H1 (cell line): ENCODE data around the gene HCK. TPM values are rescaled to one million over a fixed set of nuclear protein-coding genes. Genes with fewer than 3 reads are reported as not detected.

Experiments used
- POLR2A ChIP-seq, 2 experiments: IDR thresholded peaks; 1 replicate in 1 of 2; 2 replicates in 1 of 2; pipeline ENCODE4 v1.6.1; 2011; ENCODE audit warnings: low read depth in 2 of 2, low read length in 2 of 2, mild to moderate bottlenecking in 2 of 2; ENCODE audit errors: control extremely low read depth in 1 of 2
- polyA plus RNA-seq, 7 experiments: library from polyadenylated mRNA; depleted of rRNA in 3 of 7; stranded (reverse) in 5 of 7; unstranded in 2 of 7; fragments of >200 nt in 5 of 7; fragments of 200-250 nt in 2 of 7; gene quantifications; 1 replicate in 5 of 7; 2 replicates in 1 of 7; 4 replicates in 1 of 7; pipeline versions ENCODE4 v1.2.1 to v1.2.3, GENCODE V29; 2011 to 2013; ENCODE audit warnings: missing spikeins in 2 of 7, mixed read lengths in 2 of 7
- total RNA-seq: library from RNA; stranded (reverse); fragmentation: NEBNext Ultra II Directional; extraction: Animal tissue kit (Norgen Biotek cat#: 25700); gene quantifications from 2 replicates; pipeline ENCODE4 v1.2.1, GENCODE V29; 2021
- TF ChIP-seq, protein P1 (sequence below): IDR thresholded peaks from 2 replicates; pipeline ENCODE4 v1.6.1; 2012; ENCODE audit warnings: inconsistent platforms

The HCK gene
- total and polyA plus RNA-seq, 2 of the 8 experiments (the other 6 are each of a cell fraction or from before 2014, with no cell fraction given): 0.37 to 4.3 TPM

DNA sequence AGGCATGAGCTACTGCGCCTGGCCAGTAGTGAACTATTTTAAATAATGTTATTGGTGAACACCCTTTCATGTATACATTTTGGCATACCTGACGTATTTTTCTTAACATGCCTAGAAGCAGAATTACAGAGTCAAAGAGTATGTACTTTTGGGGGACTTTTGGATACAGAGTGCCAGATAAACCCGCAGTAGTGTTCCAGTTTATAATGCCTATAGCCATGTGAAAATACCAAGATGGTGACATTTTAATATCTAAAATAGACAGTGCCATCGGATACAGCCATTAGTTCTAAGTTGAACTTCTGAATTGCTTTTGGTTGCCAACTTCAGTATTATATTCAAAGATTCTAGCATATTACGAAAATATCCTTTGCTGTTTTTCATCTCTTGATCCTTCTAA, 77.8 kb downstream of the HCK start (continued):
- no peak for TF ChIP-seq POLR2A (IDR thresholded peaks at IDR 0.05; ENCODE audit: control extremely low read depth in 1 of 2, low read depth in 2 of 2, low read length in 2 of 2)
- TF ChIP-seq, protein P1, sequence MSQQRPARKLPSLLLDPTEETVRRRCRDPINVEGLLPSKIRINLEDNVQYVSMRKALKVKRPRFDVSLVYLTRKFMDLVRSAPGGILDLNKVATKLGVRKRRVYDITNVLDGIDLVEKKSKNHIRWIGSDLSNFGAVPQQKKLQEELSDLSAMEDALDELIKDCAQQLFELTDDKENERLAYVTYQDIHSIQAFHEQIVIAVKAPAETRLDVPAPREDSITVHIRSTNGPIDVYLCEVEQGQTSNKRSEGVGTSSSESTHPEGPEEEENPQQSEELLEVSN: no peak
- TF ChIP-seq, all 59 proteins: peak for 0
